ENCODE data around the gene NIM1K.

GRCh38 chr5:43145071-43145470, 47.0 kb upstream of the NIM1K start:
- no peak for TF ChIP-seq CTCF (IDR thresholded peaks at IDR 0.05)
- no peak for TF ChIP-seq REST (IDR thresholded peaks at IDR 0.05; ENCODE audit: insufficient read depth in 1 of 2, low read depth in 2 of 2, low read length in 1 of 2)

Data from Panc1 (cell line).